HFFc6 (cell line): ENCODE measurements around the gene CDC20. TPM values are rescaled to one million over a fixed set of nuclear protein-coding genes. Genes with fewer than 3 reads are reported as not detected.
"Not testable (repeated sequence)": the region's sequence is repeated elsewhere in the genome, so short reads cannot be mapped to it uniquely, and the experiment has no call there.

Source experiments
- DNase-seq: peaks from one replicate; pipeline ENCODE4 v3.0.0-alpha.2; 2018
- H3K27ac Mint-ChIP-seq: 2 replicates; pipeline ENCODE4 v1.8.0; 2020; ENCODE audit warnings: mild to moderate bottlenecking, mixed read lengths
- H3K27me3 Mint-ChIP-seq: 2 replicates; pipeline ENCODE4 v1.8.0; 2021; ENCODE audit warnings: mild to moderate bottlenecking, moderate library complexity, mixed read lengths; ENCODE audit not compliant: insufficient read depth
- H3K36me3 Mint-ChIP-seq: 2 replicates; pipeline ENCODE4 v1.8.0; 2021; ENCODE audit warnings: low read depth, mixed read lengths
- H3K4me1 Mint-ChIP-seq: 2 replicates; pipeline ENCODE4 v1.8.0; 2020; ENCODE audit warnings: low read depth, mixed read lengths
- H3K4me3 Mint-ChIP-seq: 2 replicates; pipeline ENCODE4 v1.8.0; 2020; ENCODE audit warnings: mild to moderate bottlenecking, moderate library complexity, mixed read lengths
- H3K9me3 Mint-ChIP-seq: 2 replicates; pipeline ENCODE4 v1.8.0; 2020; ENCODE audit warnings: mild to moderate bottlenecking, mixed read lengths
- CTCF ChIP-seq: fragments of 200-600 bp; sonication (generic); IDR thresholded peaks from 2 replicates; pipeline ENCODE4 v1.5.0; 2021; ENCODE audit warnings: antibody characterized with exemption, mild to moderate bottlenecking
- total RNA-seq, 6 experiments: library from RNA; stranded (reverse); fragmentation: NEBNext Ultra II Directional; extraction: Animal tissue kit (Norgen Biotek cat#: 25700); gene quantifications; 2 replicates in 1 of 6; 3 replicates in 5 of 6; pipeline ENCODE4 v1.2.3, GENCODE V29; 2021

Gene CDC20
- total RNA-seq, 6 experiments from 2014 or later = 87.0 to 221 (median 183) TPM

DNA sequence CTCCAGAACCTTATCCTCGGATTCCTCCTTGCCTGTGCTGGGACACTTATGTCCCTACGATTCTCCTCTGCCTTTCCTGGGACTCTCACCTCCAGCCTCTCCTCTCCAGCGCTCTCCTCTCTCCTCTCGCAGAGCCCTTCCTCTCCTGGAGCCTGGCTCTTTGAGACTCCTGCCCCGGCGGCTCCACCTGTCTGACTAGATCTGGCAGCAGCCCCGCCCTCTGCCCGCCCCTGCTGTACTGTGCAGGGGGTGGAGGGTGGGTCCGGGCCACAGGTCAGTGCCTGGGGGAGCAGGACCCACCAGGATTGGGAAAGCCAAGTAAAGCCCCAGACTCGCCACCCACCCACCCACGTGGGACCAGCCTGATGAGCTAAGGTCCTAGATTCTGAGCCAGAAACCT, 7.4 kb downstream of the CDC20 start:
- Mint-ChIP-seq H3K4me1 (peaks cover 62% of the 10 kb centered on the region), H3K36me3 (peaks cover 59% of the 10 kb centered on the region), H3K9me3 (no peaks in the 10 kb centered on the region), H3K27ac (peak overlapping the region; percentile 90), H3K27me3 (no peaks in the 10 kb centered on the region; the same call in 1 of the 2 replicates), H3K4me3 (peak overlapping the region; percentile 93)
- no peak for TF ChIP-seq CTCF
- DNase-seq = no peak

GRCh38 chr1:43366601-43367025, 7.8 kb downstream of the CDC20 start:
- peaks cover 58% of the 10 kb centered on the region for H3K4me1 Mint-ChIP-seq
- H3K4me3 Mint-ChIP-seq = peak overlapping the region; percentile 93
- peak overlapping the region; percentile 90 for H3K27ac Mint-ChIP-seq
- peaks cover 59% of the 10 kb centered on the region for H3K36me3 Mint-ChIP-seq
- TF ChIP-seq CTCF = no peak
- H3K27me3 Mint-ChIP-seq = no peaks in the 10 kb centered on the region; the same call in 1 of the 2 replicates
- H3K9me3 Mint-ChIP-seq = no peaks in the 10 kb centered on the region
- DNase-seq = no peak

DNA sequence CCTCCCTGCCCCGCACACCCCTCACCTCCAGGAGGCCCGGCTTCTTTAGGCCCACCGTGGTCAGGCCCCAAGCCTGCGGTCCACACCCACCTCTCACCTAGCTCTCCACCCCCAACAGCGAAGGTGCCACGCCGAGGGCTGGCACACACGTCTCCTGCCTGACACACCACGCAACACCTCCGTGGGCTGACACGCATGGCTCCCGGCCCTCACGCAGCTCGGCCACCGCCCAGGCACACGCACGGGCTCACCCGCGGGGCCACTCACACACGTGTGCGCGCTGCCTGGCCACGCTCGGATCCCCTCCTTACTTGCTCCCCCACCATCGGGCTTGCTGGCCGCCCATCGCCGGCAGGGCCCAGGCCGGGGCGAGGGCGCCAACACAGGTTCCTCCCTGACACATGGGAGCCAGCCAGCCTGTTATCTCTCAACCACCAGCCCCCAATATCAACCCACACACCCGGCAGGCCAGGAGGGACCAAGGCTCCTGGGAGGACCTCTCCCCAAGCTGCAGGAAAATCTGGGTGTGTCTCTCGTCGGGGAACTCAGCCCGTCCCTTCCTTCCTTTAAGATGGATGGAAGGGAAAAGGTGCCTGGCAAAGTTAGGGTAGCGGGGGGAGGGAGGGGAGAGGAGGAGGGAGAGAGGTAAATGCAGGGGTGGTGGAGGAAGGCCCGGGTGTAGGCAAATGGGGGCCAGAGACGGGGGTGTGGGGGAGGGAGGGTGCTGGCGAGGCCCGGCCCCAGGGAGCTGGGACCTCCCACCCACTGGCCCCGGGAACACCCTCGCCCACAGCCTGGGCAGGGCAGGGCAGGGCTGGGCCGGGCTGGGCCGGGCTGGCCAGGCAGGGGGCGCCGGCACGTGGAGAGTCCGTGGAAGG, 8.5 kb downstream of the CDC20 start:
- DNase-seq = no peak
- Mint-ChIP-seq H3K9me3 (no peaks in the 10 kb centered on the region), H3K4me3 (peak overlapping the region; percentile 93), H3K36me3 (peaks cover 53% of the 10 kb centered on the region), H3K27me3 (no peaks in the 10 kb centered on the region; the same call in 1 of the 2 replicates), H3K4me1 (peaks cover 52% of the 10 kb centered on the region), H3K27ac (peak overlapping the region; percentile 90)
- TF ChIP-seq CTCF = no peak

DNA sequence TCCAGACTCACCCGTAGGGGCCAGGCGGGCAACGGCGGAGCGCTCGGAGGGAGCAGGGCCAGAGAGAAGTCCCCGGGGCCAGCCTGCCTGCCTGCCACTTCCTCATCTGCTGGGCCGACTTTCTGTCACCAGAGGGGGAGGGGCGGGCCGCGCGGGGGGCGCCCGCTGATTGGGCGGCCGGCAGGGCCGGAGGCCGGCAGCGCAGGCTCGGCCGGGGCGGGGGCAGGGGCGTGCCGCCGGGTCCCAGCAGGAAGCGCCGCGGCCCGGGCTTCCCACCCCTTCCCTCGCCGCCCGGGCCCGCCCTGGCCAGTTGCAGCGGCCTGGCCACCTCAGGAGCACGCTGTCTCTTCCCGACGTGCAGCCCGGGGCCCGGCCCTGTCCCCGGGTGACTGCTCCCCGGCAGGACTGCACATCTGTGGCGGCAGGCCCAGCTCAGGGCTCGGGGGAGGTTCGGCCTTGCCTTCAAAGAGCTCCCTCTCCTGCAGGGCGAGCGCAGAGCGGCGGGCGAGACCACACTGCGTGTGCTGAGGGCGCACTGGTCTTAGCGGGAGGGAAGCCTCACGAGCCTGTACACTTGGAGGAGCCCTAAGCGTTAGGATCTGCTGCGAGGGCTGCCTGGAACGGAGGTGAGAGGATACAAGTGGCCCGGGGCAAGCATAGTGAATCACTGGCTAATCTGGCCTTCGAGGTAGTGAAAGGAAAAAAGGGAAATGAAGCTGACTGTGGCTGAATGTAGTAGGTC, 9.3 kb downstream of the CDC20 start, which contains the start of gene ELOVL1:
Gene ELOVL1 (minus strand): TSS at position 108 of the 742 bp plus-strand sequence. CDS start 2,402 bp downstream, outside the sequence.
- Mint-ChIP-seq H3K27me3 (no peaks in the 10 kb centered on the region; the same call in 1 of the 2 replicates), H3K9me3 (no peaks in the 10 kb centered on the region), H3K4me1 (peaks cover 44% of the 10 kb centered on the region), H3K27ac (peak within 1 kb of the TSS; percentile 93), H3K36me3 (peaks cover 45% of the 10 kb centered on the region), H3K4me3 (peak within 1 kb of the TSS; percentile 93)
- peak; percentile 32; the same call in 1 of the 2 replicates for TF ChIP-seq CTCF
- peak; percentile 84 for DNase-seq

GRCh38 chr1:43368646-43369020, 9.9 kb downstream of the CDC20 start:
- Mint-ChIP-seq H3K4me3 (peak overlapping the region; percentile 93), H3K27me3 (no peaks in the 10 kb centered on the region; the same call in 1 of the 2 replicates), H3K36me3 (peaks cover 43% of the 10 kb centered on the region), H3K27ac (peak overlapping the region; percentile 93), H3K9me3 (no peaks in the 10 kb centered on the region), H3K4me1 (peaks cover 39% of the 10 kb centered on the region)
- TF ChIP-seq CTCF = no peak
- no peak for DNase-seq

- H3K9me3 Mint-ChIP-seq, DNase-seq, H3K27ac Mint-ChIP-seq, H3K27me3 Mint-ChIP-seq: not testable (repeated sequence)
- Mint-ChIP-seq H3K4me3 (peak overlapping the region; percentile 41), H3K36me3 (peaks cover 31% of the 10 kb centered on the region), H3K4me1 (peaks cover 28% of the 10 kb centered on the region)
These were observed 11.0 kb downstream of the CDC20 start for GRCh38 chr1:43369779-43370178.
